ENCODE measurements around the gene TMEM52. TPM values are rescaled to one million over a fixed set of nuclear protein-coding genes. Genes with fewer than 3 reads are reported as not detected.
A peak's percentile ranks its signal among the peaks of the same experiment; 100 is the strongest.

The TMEM52 gene
- total and polyA plus RNA-seq, 2 of the 8 experiments (the other 6 are each of a cell fraction or from before 2014, with no cell fraction given) = 14.6 to 30.2 TPM

DNA sequence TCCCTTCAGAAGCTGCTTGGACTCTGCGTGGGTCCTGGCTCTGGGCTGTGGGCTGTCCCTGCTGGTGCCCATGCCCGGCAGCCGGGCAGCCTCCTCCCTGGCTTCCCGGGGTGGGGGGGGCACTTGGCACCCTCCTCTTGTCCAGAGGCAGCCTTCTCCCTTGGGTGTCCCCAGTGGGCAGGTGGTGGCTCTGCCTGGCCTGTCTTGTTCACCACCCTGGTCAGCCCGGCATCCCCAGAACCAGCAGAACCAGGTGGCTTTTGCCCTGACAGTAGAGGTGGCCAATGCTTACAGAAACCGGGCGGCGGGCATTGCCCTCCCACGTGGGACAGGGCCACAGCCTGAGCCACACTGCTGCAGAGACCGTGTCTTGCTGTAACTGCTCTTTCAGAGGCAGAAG, 46.5 kb upstream of the TMEM52 start:
- no peak overlapping the region for H4K5ac ChIP-seq (ENCODE audit: insufficient read length, low read depth, low read length)
- no peak overlapping the region for H3K23ac ChIP-seq (ENCODE audit: insufficient read length)
- no peak overlapping the region for H4K8ac ChIP-seq (ENCODE audit: extremely low read depth, insufficient read depth, low read length)
- H3K14ac ChIP-seq (ENCODE audit: insufficient read length) = no peak overlapping the region
- H2BK5ac ChIP-seq (ENCODE audit: low read depth, low read length) = no peak overlapping the region
- H3K56ac ChIP-seq (replicated peaks; ENCODE audit: insufficient read length, low read depth, low read length) = no peak overlapping the region
- H3K23me2 ChIP-seq (ENCODE audit: low read depth, low read length) = no peaks in the 10 kb centered on the region
- H3K9ac ChIP-seq (replicated peaks in 1 of 4; ENCODE audit: extremely low read depth in 1 of 4, low read depth in 3 of 4, low read length in 3 of 4) = no peak overlapping the region
- H3K4me2 ChIP-seq (ENCODE audit: insufficient read depth in 1 of 2, low read depth in 2 of 2, low read length in 2 of 2) = no peak overlapping the region
- no peaks in the 10 kb centered on the region for H3K27me3 ChIP-seq (replicated peaks in 1 of 4; ENCODE audit: control insufficient read depth in 3 of 4, extremely low read depth in 1 of 4, insufficient read depth in 3 of 4, low read length in 3 of 4)
- H2BK120ac ChIP-seq (replicated peaks; ENCODE audit: low read depth, low read length) = no peak overlapping the region
- H3K36me3 ChIP-seq (ENCODE audit: control insufficient read depth in 2 of 4, insufficient read depth in 4 of 4, low read length in 3 of 4) = no peaks in the 10 kb centered on the region
- peak overlapping the region; percentile 39; the same call in 1 of the 2 replicates for H2AK5ac ChIP-seq (ENCODE audit: low read depth, low read length)
- peaks cover 0 to under 1% of the 10 kb centered on the region in 2 experiments; a peak in 1 of 4 replicates for H3K9me3 ChIP-seq (ENCODE audit: insufficient read depth in 2 of 2, low read depth in 1 of 2, low read length in 1 of 2)
- no peak overlapping the region for H3K4ac ChIP-seq (replicated peaks; ENCODE audit: insufficient read length, low read depth, low read length)
- H3K4me1 ChIP-seq (replicated peaks in 1 of 4; ENCODE audit: control insufficient read depth in 3 of 4, insufficient read depth in 4 of 4, low read length in 3 of 4) = peaks cover 0 to 9% (median 5%) of the 10 kb centered on the region in 4 experiments; a peak in 6 of 7 replicates
- no peak overlapping the region for H2AFZ ChIP-seq (ENCODE audit: low read length)
- no peak overlapping the region for H2BK15ac ChIP-seq (ENCODE audit: low read length)
- 98% methylated on average over 9 of the region's 10 CpGs; no CpG with 5 or more reads in 1 of the 2 experiments for WGBS, 2 experiments (ENCODE audit: extremely low coverage in 1 of 2, insufficient coverage in 1 of 2, insufficient read length in 1 of 2, insufficient replicate concordance in 2 of 2, low coverage in 1 of 2, low lambda C conversion rate in 2 of 2, missing lambda C conversion rate in 1 of 2)
- no peak overlapping the region for H4K91ac ChIP-seq (replicated peaks; ENCODE audit: insufficient read length, low read length)
- H2BK20ac ChIP-seq (ENCODE audit: low read length) = no peak overlapping the region
- H4K20me1 ChIP-seq (replicated peaks in 1 of 2; ENCODE audit: control insufficient read depth in 1 of 2, insufficient read depth in 2 of 2, low read length in 2 of 2) = peaks cover 0 to 3% of the 10 kb centered on the region in 2 experiments
- no peak overlapping the region for H3K18ac ChIP-seq (ENCODE audit: extremely low read depth, low read length)
- no peak for FAIRE-seq
- no peaks in the 10 kb centered on the region for H3K79me2 ChIP-seq (ENCODE audit: control insufficient read depth in 1 of 2, insufficient read depth in 2 of 2, low read length in 2 of 2)
- H3K4me3 ChIP-seq (ENCODE audit: extremely low read depth in 1 of 4, insufficient read depth in 2 of 4, low read depth in 3 of 4, low read length in 4 of 4) = no peak overlapping the region
- CTCF ChIA-PET (ENCODE audit: partially characterized antibody) = interaction anchor here (0.9 to 15.6 kb wide), 11 partner anchors 10 to 123 kb away, joined by 3 to 249 read pairs (median 4); no protein-coding TSS in a partner anchor
- POLR2A ChIA-PET (ENCODE audit: partially characterized antibody) = no interaction called here
- no peak for DNase-seq (ENCODE audit: low read depth in 1 of 2, low spot score in 2 of 2)
- no peak overlapping the region for H3K27ac ChIP-seq (ENCODE audit: low read depth, low read length)
- H2BK12ac ChIP-seq (ENCODE audit: low read depth, low read length) = no peak overlapping the region
- no peaks in the 10 kb centered on the region for H3K79me1 ChIP-seq (ENCODE audit: low read depth, low read length)
- TF ChIP-seq JUND (IDR thresholded peaks at IDR 0.05; ENCODE audit: low read length) (no peak), NANOG (IDR thresholded peaks at IDR 0.05; ENCODE audit: insufficient read depth, low read depth, low read length, poor library complexity, severe bottlenecking) (no peak), GABPA (IDR thresholded peaks at IDR 0.05; ENCODE audit: borderline replicate concordance, insufficient read depth, low read length) (no peak), HDAC6 (IDR thresholded peaks at IDR 0.05; ENCODE audit: low read depth, low read length) (no peak), RXRA (IDR thresholded peaks at IDR 0.05; ENCODE audit: insufficient read depth, low read depth, low read length) (no peak), SIX5 (IDR thresholded peaks at IDR 0.05; ENCODE audit: low read depth, low read length) (no peak)
- TF ChIP-seq, protein P1, sequence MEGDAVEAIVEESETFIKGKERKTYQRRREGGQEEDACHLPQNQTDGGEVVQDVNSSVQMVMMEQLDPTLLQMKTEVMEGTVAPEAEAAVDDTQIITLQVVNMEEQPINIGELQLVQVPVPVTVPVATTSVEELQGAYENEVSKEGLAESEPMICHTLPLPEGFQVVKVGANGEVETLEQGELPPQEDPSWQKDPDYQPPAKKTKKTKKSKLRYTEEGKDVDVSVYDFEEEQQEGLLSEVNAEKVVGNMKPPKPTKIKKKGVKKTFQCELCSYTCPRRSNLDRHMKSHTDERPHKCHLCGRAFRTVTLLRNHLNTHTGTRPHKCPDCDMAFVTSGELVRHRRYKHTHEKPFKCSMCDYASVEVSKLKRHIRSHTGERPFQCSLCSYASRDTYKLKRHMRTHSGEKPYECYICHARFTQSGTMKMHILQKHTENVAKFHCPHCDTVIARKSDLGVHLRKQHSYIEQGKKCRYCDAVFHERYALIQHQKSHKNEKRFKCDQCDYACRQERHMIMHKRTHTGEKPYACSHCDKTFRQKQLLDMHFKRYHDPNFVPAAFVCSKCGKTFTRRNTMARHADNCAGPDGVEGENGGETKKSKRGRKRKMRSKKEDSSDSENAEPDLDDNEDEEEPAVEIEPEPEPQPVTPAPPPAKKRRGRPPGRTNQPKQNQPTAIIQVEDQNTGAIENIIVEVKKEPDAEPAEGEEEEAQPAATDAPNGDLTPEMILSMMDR (IDR thresholded peaks at IDR 0.05; ENCODE audit: control extremely low read depth in 1 of 3, insufficient read depth in 1 of 3, low read depth in 1 of 3, low read length in 3 of 3) = no peak
- TF ChIP-seq, protein P2, sequence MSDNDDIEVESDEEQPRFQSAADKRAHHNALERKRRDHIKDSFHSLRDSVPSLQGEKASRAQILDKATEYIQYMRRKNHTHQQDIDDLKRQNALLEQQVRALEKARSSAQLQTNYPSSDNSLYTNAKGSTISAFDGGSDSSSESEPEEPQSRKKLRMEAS (IDR thresholded peaks at IDR 0.05) = no peak

Measured in H1 (cell line).